ENCODE data around the gene RPL15.

The RPL15 gene

GRCh38 chr3:23960649-23961048, 43.7 kb downstream of the RPL15 start:
- no peak for ATAC-seq (replicated peaks; ENCODE audit: extremely low read depth, poor library complexity, severe bottlenecking)
- Mint-ChIP-seq H3K4me3 (no peak overlapping the region), H3K4me1 (peaks cover 18% of the 10 kb centered on the region), H3K9me3 (no peaks in the 10 kb centered on the region), H3K27me3 (no peaks in the 10 kb centered on the region), H3K36me3 (ENCODE audit: insufficient read depth) (peaks cover 67% of the 10 kb centered on the region), H3K27ac (ENCODE audit: low read depth) (no peak overlapping the region)
- DNase-seq (ENCODE audit: low spot score in 2 of 2): no peak

GRCh38 chr3:23961066-23961465, 44.1 kb downstream of the RPL15 start:
- H3K4me1 Mint-ChIP-seq: peaks cover 17% of the 10 kb centered on the region
- no peak overlapping the region for H3K4me3 Mint-ChIP-seq
- DNase-seq (ENCODE audit: low spot score in 2 of 2) (no peak), ATAC-seq (replicated peaks; ENCODE audit: extremely low read depth, poor library complexity, severe bottlenecking) (no peak)
- peaks cover 68% of the 10 kb centered on the region for H3K36me3 Mint-ChIP-seq (ENCODE audit: insufficient read depth)
- H3K9me3 Mint-ChIP-seq: no peaks in the 10 kb centered on the region
- no peak overlapping the region for H3K27ac Mint-ChIP-seq (ENCODE audit: low read depth)
- H3K27me3 Mint-ChIP-seq: no peaks in the 10 kb centered on the region

GRCh38 chr3:23961913-23962312, 45.0 kb downstream of the RPL15 start:
- ATAC-seq (replicated peaks; ENCODE audit: extremely low read depth, poor library complexity, severe bottlenecking): no peak
- H3K36me3 Mint-ChIP-seq (ENCODE audit: insufficient read depth): peaks cover 68% of the 10 kb centered on the region
- peak overlapping the region; percentile 38 for H3K27ac Mint-ChIP-seq (ENCODE audit: low read depth)

GRCh38 chr3:23964537-23965235, 47.8 kb downstream of the RPL15 start:
- no peak overlapping the region for H3K27ac Mint-ChIP-seq (ENCODE audit: low read depth)
- no peak for ATAC-seq (replicated peaks; ENCODE audit: extremely low read depth, poor library complexity, severe bottlenecking)
- peaks cover 9% of the 10 kb centered on the region for H3K4me1 Mint-ChIP-seq
- H3K4me3 Mint-ChIP-seq: no peak overlapping the region
- H3K36me3 Mint-ChIP-seq (ENCODE audit: insufficient read depth): peaks cover 77% of the 10 kb centered on the region
- H3K9me3 Mint-ChIP-seq: no peaks in the 10 kb centered on the region
- no peak for DNase-seq (ENCODE audit: low spot score in 2 of 2)
- H3K27me3 Mint-ChIP-seq: no peaks in the 10 kb centered on the region

More at GRCh38 chr3:23961913-23962312, 45.0 kb downstream of the RPL15 start:
- Mint-ChIP-seq H3K9me3 (no peaks in the 10 kb centered on the region), H3K4me1 (peaks cover 9% of the 10 kb centered on the region), H3K27me3 (no peaks in the 10 kb centered on the region), H3K4me3 (no peak overlapping the region)
- DNase-seq (ENCODE audit: low spot score in 2 of 2): no peak

DNA sequence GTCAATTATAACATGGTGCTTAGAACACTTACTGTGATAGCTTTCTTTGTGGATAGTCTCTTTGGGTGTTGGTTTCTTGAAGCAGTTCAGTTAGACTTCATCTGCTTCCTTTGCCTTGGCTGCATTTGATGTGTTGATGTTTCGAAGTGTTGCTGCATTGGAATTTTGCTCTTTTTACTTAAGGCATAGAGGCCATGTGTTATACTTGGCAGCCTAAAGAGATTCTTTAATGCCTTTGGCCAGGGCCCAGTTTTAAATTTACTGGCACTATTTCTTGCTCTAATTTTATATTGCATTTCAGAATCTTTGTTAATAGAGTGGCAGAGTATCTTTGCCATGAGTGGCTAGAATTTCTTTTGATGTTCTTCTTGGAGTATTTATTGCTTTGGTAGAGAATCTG, 49.4 kb downstream of the RPL15 start:
- Mint-ChIP-seq H3K4me3 (no peak overlapping the region), H3K27me3 (no peaks in the 10 kb centered on the region), H3K36me3 (ENCODE audit: insufficient read depth) (peaks cover 79% of the 10 kb centered on the region), H3K4me1 (peaks cover 9% of the 10 kb centered on the region), H3K9me3 (no peaks in the 10 kb centered on the region), H3K27ac (ENCODE audit: low read depth) (peak overlapping the region; percentile 46)
- ATAC-seq (replicated peaks; ENCODE audit: extremely low read depth, poor library complexity, severe bottlenecking): no peak
- no peak for DNase-seq (ENCODE audit: low spot score in 2 of 2)

DNA sequence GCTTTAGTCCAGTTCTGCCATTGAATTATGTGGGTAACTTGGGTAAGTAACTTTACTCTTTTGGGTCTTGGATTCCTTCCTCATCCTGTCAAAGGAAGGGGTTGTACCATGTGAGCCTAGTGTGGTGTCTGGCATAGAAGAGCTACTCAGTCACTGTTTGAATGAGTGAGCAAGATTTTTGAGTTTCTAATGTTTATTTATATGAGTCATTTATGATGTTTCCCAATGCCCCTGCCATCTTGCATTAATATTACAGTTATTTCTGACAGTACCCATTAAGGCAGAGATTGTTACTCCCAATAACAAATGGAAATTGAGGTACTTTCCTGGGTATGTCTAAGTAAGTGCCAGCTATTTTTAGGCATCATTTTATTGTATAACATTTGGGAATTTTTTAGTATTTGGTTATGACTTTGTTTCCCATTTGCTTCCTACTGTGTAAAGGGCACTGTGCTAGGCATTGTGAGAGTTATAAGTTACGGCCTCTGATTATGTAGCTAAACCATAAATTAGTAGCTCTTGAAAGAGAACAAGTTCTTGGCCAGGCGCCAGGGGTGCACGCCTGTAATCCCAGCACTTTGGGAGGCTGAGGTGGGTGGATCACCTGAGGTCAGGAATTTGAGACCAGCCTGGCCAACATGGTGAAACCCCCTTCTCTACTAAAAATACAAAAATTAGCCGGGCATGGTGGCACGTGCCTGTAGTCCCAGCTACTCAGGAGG, 51.7 kb downstream of the RPL15 start:
- H3K36me3 Mint-ChIP-seq (ENCODE audit: insufficient read depth): peaks cover 63% of the 10 kb centered on the region

DNA sequence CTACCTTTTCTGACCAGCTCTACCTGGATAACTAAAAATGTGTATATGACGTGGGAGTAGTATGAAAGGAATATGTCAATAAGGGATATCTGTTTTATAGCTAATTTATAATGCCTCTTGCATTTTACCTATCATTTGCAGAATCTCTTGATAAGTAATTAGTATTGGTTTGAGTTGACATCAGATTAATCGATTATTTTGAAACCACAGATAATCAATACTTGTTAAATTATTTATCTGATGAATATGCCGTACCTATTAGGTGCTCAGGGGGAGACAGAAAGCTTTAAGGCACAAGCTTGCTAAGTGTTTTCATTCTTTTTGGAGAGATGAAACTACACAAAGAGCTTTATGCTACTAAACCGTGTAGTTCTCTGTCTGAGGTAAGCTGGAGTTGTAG, 52.5 kb downstream of the RPL15 start:
- Mint-ChIP-seq H3K36me3 (ENCODE audit: insufficient read depth) (peaks cover 55% of the 10 kb centered on the region), H3K27me3 (no peaks in the 10 kb centered on the region), H3K9me3 (no peaks in the 10 kb centered on the region), H3K4me3 (no peak overlapping the region), H3K27ac (ENCODE audit: low read depth) (no peak overlapping the region), H3K4me1 (peaks cover 9% of the 10 kb centered on the region)
- DNase-seq (ENCODE audit: low spot score in 2 of 2): no peak
- ATAC-seq (replicated peaks; ENCODE audit: extremely low read depth, poor library complexity, severe bottlenecking): no peak

More for the DNA sequence above, 51.7 kb downstream of the RPL15 start:
- ATAC-seq (replicated peaks; ENCODE audit: extremely low read depth, poor library complexity, severe bottlenecking) (no peak), DNase-seq (ENCODE audit: low spot score in 2 of 2) (no peak)
- H3K27ac Mint-ChIP-seq (ENCODE audit: low read depth): no peak overlapping the region
- no peak overlapping the region for H3K4me3 Mint-ChIP-seq
- H3K4me1 Mint-ChIP-seq: peaks cover 9% of the 10 kb centered on the region
- no peaks in the 10 kb centered on the region for H3K27me3 Mint-ChIP-seq
- H3K9me3 Mint-ChIP-seq: no peaks in the 10 kb centered on the region
